H1 (cell line): ENCODE results near the gene DTX2. TPM values are rescaled to one million over a fixed set of nuclear protein-coding genes. Genes with fewer than 3 reads are reported as not detected.
"Not testable (repeated sequence)": the region's sequence is repeated elsewhere in the genome, so short reads cannot be mapped to it uniquely, and the experiment has no call there.

Source experiments
- CTCF ChIA-PET: fragments of 300-600 bp; sonication (Branson Sonifier 250); formaldehyde crosslinking; loops from one replicate; lab custom pipeline; 2021; ENCODE audit not compliant: partially characterized antibody; lab: Charles Lee
- POLR2A ChIA-PET: fragments of 300-600 bp; sonication (Branson Sonifier 250); formaldehyde crosslinking; loops from one replicate; lab custom pipeline; 2021; ENCODE audit warnings: inconsistent platforms; ENCODE audit not compliant: partially characterized antibody; lab: Charles Lee
- DNase-seq, 2 experiments: peaks; one replicate each; pipeline versions ENCODE4 v3.0.0 to v3.0.0-alpha.2; 2010 to 2022; ENCODE audit warnings: low spot score in 2 of 2, low read depth in 1 of 2, mixed read lengths in 1 of 2
- FAIRE-seq: peaks from 2 replicates; lab custom pipeline; 2011; peaks lifted over from hg19 to GRCh38; lab: Jason Lieb, UNC
- H2AFZ ChIP-seq: 2 replicates; pipeline ENCODE4 v1.8.1; 2012; ENCODE audit warnings: low read length, inconsistent platforms
- H2AK5ac ChIP-seq: 2 replicates; pipeline ENCODE4 v1.6.1; 2013; ENCODE audit warnings: low read depth, low read length
- H2BK120ac ChIP-seq: replicated peaks from 2 replicates; pipeline ENCODE3; 2013; ENCODE audit warnings: low read depth, low read length, inconsistent platforms
- H2BK12ac ChIP-seq: 2 replicates; pipeline ENCODE4 v1.6.1; 2013; ENCODE audit warnings: low read depth, low read length
- H2BK15ac ChIP-seq: 2 replicates; pipeline ENCODE4 v1.6.1; 2013; ENCODE audit warnings: low read length
- H2BK20ac ChIP-seq: 2 replicates; pipeline ENCODE4 v1.6.1; 2013; ENCODE audit warnings: low read length
- H2BK5ac ChIP-seq: 2 replicates; pipeline ENCODE4 v1.6.1; 2013; ENCODE audit warnings: low read depth, low read length
- H3K14ac ChIP-seq: 2 replicates; pipeline ENCODE4 v1.6.1; 2013; ENCODE audit warnings: inconsistent platforms; ENCODE audit not compliant: insufficient read length
- H3K18ac ChIP-seq: 2 replicates; pipeline ENCODE4 v1.6.1; 2013; ENCODE audit warnings: low read length; ENCODE audit errors: extremely low read depth
- H3K23ac ChIP-seq: 2 replicates; pipeline ENCODE4 v1.6.1; 2013; ENCODE audit warnings: inconsistent platforms; ENCODE audit not compliant: insufficient read length
- H3K23me2 ChIP-seq: 2 replicates; pipeline ENCODE4 v1.6.1; 2013; ENCODE audit warnings: low read depth, low read length
- H3K27ac ChIP-seq: 2 replicates; pipeline ENCODE4 v1.6.1; 2011; ENCODE audit warnings: low read depth, low read length, inconsistent platforms
- H3K27me3 ChIP-seq, 4 experiments: replicated peaks in 1 of 4; 1 replicate in 1 of 4; 2 replicates in 3 of 4; pipeline versions ENCODE4 v1.6.1 to v1.8.1; 2011 to 2013; ENCODE audit warnings: low read length in 3 of 4, mild to moderate bottlenecking in 3 of 4, inconsistent platforms in 2 of 4, mixed read lengths in 2 of 4, moderate library complexity in 1 of 4; ENCODE audit not compliant: control insufficient read depth in 3 of 4, insufficient read depth in 3 of 4; ENCODE audit errors: extremely low read depth in 1 of 4
- H3K36me3 ChIP-seq, 4 experiments: 2 replicates each; pipeline versions ENCODE4 v1.6.1 to v1.8.1; 2011 to 2013; ENCODE audit warnings: mild to moderate bottlenecking in 4 of 4, low read length in 3 of 4, moderate library complexity in 2 of 4, control low read depth in 1 of 4, inconsistent platforms in 1 of 4; ENCODE audit not compliant: insufficient read depth in 4 of 4, control insufficient read depth in 2 of 4
- H3K4ac ChIP-seq: replicated peaks from 2 replicates; pipeline ENCODE3; 2013; ENCODE audit warnings: low read length, low read depth, mixed read lengths, inconsistent platforms; ENCODE audit not compliant: insufficient read length
- H3K4me1 ChIP-seq, 4 experiments: replicated peaks in 1 of 4; 1 replicate in 1 of 4; 2 replicates in 3 of 4; pipeline versions ENCODE4 v1.6.1 to v1.8.1; 2011 to 2013; ENCODE audit warnings: low read length in 3 of 4, inconsistent platforms in 2 of 4, mixed read lengths in 1 of 4; ENCODE audit not compliant: insufficient read depth in 4 of 4, control insufficient read depth in 3 of 4
- H3K4me2 ChIP-seq, 2 experiments: 2 replicates each; pipeline versions ENCODE4 v1.6.1 to v1.8.1; 2011 to 2013; ENCODE audit warnings: low read depth in 2 of 2, low read length in 2 of 2, control low read depth in 1 of 2, inconsistent platforms in 1 of 2, mild to moderate bottlenecking in 1 of 2; ENCODE audit not compliant: insufficient read depth in 1 of 2
- H3K4me3 ChIP-seq, 4 experiments: fragments of 200-600, 300-600 bp in 1 of 4; sonication (generic), shearing (Covaris generic), sonication (Bioruptor Twin) in 1 of 4; 2 replicates each; pipeline versions ENCODE4 v1.5.1 to v1.8.1; 2011 to 2016; ENCODE audit warnings: low read length in 4 of 4, low read depth in 3 of 4, control low read depth in 2 of 4, inconsistent platforms in 2 of 4, mild to moderate bottlenecking in 2 of 4, mixed read lengths in 1 of 4, moderate library complexity in 1 of 4; ENCODE audit not compliant: insufficient read depth in 2 of 4; ENCODE audit errors: extremely low read depth in 1 of 4
- H3K56ac ChIP-seq: replicated peaks from 2 replicates; pipeline ENCODE3; 2013; ENCODE audit warnings: low read depth, mild to moderate bottlenecking, mixed read lengths, low read length, inconsistent platforms; ENCODE audit not compliant: insufficient read length
- H3K79me1 ChIP-seq: 2 replicates; pipeline ENCODE4 v1.6.1; 2013; ENCODE audit warnings: low read depth, low read length, control low read depth
- H3K79me2 ChIP-seq, 2 experiments: 2 replicates each; pipeline versions ENCODE4 v1.6.1 to v1.8.1; 2012 to 2013; ENCODE audit warnings: low read length in 2 of 2, mild to moderate bottlenecking in 2 of 2, inconsistent platforms in 1 of 2; ENCODE audit not compliant: insufficient read depth in 2 of 2, control insufficient read depth in 1 of 2
- H3K9ac ChIP-seq, 4 experiments: replicated peaks in 1 of 4; 1 replicate in 1 of 4; 2 replicates in 3 of 4; pipeline versions ENCODE4 v1.6.1 to v1.8.1; 2011 to 2013; ENCODE audit warnings: low read depth in 3 of 4, low read length in 3 of 4, control low read depth in 2 of 4, mild to moderate bottlenecking in 2 of 4, moderate library complexity in 2 of 4, inconsistent platforms in 1 of 4; ENCODE audit errors: extremely low read depth in 1 of 4
- H3K9me3 ChIP-seq, 2 experiments: 2 replicates each; pipeline versions ENCODE4 v1.6.1 to v1.8.1; 2012 to 2013; ENCODE audit warnings: mild to moderate bottlenecking in 2 of 2, moderate library complexity in 2 of 2, control low read depth in 1 of 2, inconsistent platforms in 1 of 2, low read depth in 1 of 2, low read length in 1 of 2, mixed read lengths in 1 of 2; ENCODE audit not compliant: insufficient read depth in 2 of 2
- H4K20me1 ChIP-seq, 2 experiments: replicated peaks in 1 of 2; 2 replicates each; pipeline versions ENCODE3 to v1.8.1; 2011 to 2013; ENCODE audit warnings: inconsistent platforms in 2 of 2, low read length in 2 of 2, mild to moderate bottlenecking in 1 of 2; ENCODE audit not compliant: insufficient read depth in 2 of 2, control insufficient read depth in 1 of 2
- H4K5ac ChIP-seq: 2 replicates; pipeline ENCODE4 v1.6.1; 2013; ENCODE audit warnings: low read length, low read depth, mixed read lengths, inconsistent platforms; ENCODE audit not compliant: insufficient read length
- H4K8ac ChIP-seq: 2 replicates; pipeline ENCODE4 v1.8.0; 2013; ENCODE audit warnings: mild to moderate bottlenecking, moderate library complexity, low read length, inconsistent platforms; ENCODE audit not compliant: insufficient read depth; ENCODE audit errors: extremely low read depth
- H4K91ac ChIP-seq: replicated peaks from 2 replicates; pipeline ENCODE3; 2013; ENCODE audit warnings: low read length, mixed read lengths, inconsistent platforms; ENCODE audit not compliant: insufficient read length
- WGBS, 2 experiments: shearing (Covaris generic) in 1 of 2; methylation state at CpG; one replicate each; pipeline versions ENCODE4 v1.1.6 to v1.1.7; 2013 to 2015; ENCODE audit warnings: low lambda C conversion rate in 2 of 2, mixed read lengths in 2 of 2, inconsistent platforms in 1 of 2, low coverage in 1 of 2, missing lambda C conversion rate in 1 of 2; ENCODE audit not compliant: insufficient replicate concordance in 2 of 2, insufficient coverage in 1 of 2, insufficient read length in 1 of 2; ENCODE audit errors: extremely low coverage in 1 of 2, missing lambda C conversion rate in 1 of 2; 5-methylcytosine and 5-hydroxymethylcytosine counted together
- polyA plus RNA-seq, 7 experiments: library from polyadenylated mRNA; depleted of rRNA in 3 of 7; stranded (reverse) in 5 of 7; unstranded in 2 of 7; fragments of >200 nt in 5 of 7; fragments of 200-250 nt in 2 of 7; gene quantifications; 1 replicate in 5 of 7; 2 replicates in 1 of 7; 4 replicates in 1 of 7; pipeline versions ENCODE4 v1.2.1 to v1.2.3, GENCODE V29; 2011 to 2013; ENCODE audit warnings: missing spikeins in 2 of 7, mixed read lengths in 2 of 7
- total RNA-seq: library from RNA; stranded (reverse); fragmentation: NEBNext Ultra II Directional; extraction: Animal tissue kit (Norgen Biotek cat#: 25700); gene quantifications from 2 replicates; pipeline ENCODE4 v1.2.1, GENCODE V29; 2021

Gene DTX2
- total and polyA plus RNA-seq, 2 of the 8 experiments (the other 6 are each of a cell fraction or from before 2014, with no cell fraction given) = 37.4 to 59.1 TPM

DNA sequence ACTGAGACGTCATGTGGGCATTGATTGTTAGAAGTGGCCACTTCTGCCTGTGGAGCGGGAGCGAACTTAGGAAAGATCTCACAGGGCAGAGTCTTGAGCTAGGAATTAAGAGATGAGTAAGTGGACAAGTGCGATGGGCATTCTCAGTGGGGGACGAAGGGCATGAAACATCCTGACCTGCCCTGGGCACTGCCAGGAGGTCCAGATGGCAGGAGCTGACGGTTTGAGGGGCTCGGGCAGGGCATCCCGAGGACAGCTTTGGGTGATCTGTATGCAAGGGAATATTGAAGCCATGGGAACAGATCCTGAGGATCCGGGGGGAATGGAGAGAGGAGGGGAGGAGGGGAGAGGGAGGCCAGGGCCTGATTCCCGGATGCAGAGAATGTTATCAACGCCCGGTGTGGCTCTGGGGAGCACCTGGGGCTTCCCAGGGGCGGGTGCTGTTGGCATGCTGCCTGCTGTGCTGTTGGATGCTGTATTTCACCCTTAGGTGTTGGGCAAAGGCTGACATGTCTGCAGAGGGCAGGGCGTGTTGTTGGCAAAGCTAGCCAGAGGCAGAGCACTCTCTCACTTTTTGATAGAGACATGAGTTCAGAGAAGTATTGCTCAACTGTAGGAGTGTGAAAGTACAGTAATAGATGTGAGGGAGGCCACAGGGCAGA is 6.4 kb downstream of the DTX2 start:
- CTCF ChIA-PET, H2BK12ac ChIP-seq, FAIRE-seq, H2BK120ac ChIP-seq, H3K56ac ChIP-seq, H3K23ac ChIP-seq, H3K79me2 ChIP-seq, H4K5ac ChIP-seq, H3K14ac ChIP-seq, H3K4me3 ChIP-seq, DNase-seq, H4K8ac ChIP-seq, H2BK5ac ChIP-seq, H3K4ac ChIP-seq, H2AFZ ChIP-seq, H4K91ac ChIP-seq, H3K4me1 ChIP-seq, H4K20me1 ChIP-seq, H3K4me2 ChIP-seq, POLR2A ChIA-PET, H3K36me3 ChIP-seq, H3K79me1 ChIP-seq, H3K9me3 ChIP-seq, H2AK5ac ChIP-seq, H3K23me2 ChIP-seq, H2BK20ac ChIP-seq, H3K27ac ChIP-seq, H3K18ac ChIP-seq, H3K27me3 ChIP-seq, H3K9ac ChIP-seq, H2BK15ac ChIP-seq: not testable (repeated sequence)
- 83% methylated on average over 10 of the region's 14 CpGs; no CpG with 5 or more reads in 1 of the 2 experiments for WGBS, 2 experiments
